K562 (cell line): ENCODE results near the gene ARAP1. TPM values are rescaled to one million over a fixed set of nuclear protein-coding genes. Genes with fewer than 3 reads are reported as not detected.

ENCODE experiments used
- CREB3L1 ChIP-seq: fragments of 450-650 bp; IDR thresholded peaks from 2 replicates; pipeline ENCODE4 v1.6.1; 2014; ENCODE audit warnings: low read depth, mild to moderate bottlenecking, moderate library complexity, borderline replicate concordance
- POLR2AphosphoS5 ChIP-seq: IDR thresholded peaks from 2 replicates; pipeline ENCODE4 v1.6.1; 2011; ENCODE audit warnings: mild to moderate bottlenecking, low read depth, low read length, moderate library complexity; ENCODE audit not compliant: control insufficient read depth, insufficient read depth
- polyA plus RNA-seq, 8 experiments: library from polyadenylated mRNA; depleted of rRNA in 4 of 8; stranded (reverse) in 5 of 8; unstranded in 3 of 8; fragments of >200 nt; fragmentation: Nextera tagmentation in 2 of 8; fragmentation: Illumina TruSeq in 1 of 8; extraction: Ambion mirVana in 2 of 8; extraction: Trizol in 1 of 8; gene quantifications; 2 replicates each; pipeline versions ENCODE4 v1.2.1 to v1.2.3, GENCODE V29; 2011 to 2014; ENCODE audit warnings: inconsistent platforms in 1 of 8, missing spikeins in 1 of 8
- total RNA-seq, 7 experiments: library from RNA; depleted of rRNA in 6 of 7; stranded (reverse); fragments of >200 nt in 6 of 7; fragmentation: Illumina TruSeq in 2 of 7; extraction: Trizol in 2 of 7; gene quantifications; 2 replicates each; pipeline versions ENCODE4 v1.2.1 to v1.2.3, GENCODE V29; 2011 to 2021; ENCODE audit warnings: low replicate concordance in 1 of 7
- TF ChIP-seq, protein P1 (sequence below): fragments of 250-450 bp; sonication (Bioruptor Pico); IDR thresholded peaks from 2 replicates; pipeline ENCODE4 v1.4.0; 2020

Gene ARAP1
- total and polyA plus RNA-seq, 9 of the 15 experiments (the other 6 are each of a cell fraction or from before 2014, with no cell fraction given) = 0.23 to 67.0 (median 24.6) TPM

- TF ChIP-seq, protein P1, sequence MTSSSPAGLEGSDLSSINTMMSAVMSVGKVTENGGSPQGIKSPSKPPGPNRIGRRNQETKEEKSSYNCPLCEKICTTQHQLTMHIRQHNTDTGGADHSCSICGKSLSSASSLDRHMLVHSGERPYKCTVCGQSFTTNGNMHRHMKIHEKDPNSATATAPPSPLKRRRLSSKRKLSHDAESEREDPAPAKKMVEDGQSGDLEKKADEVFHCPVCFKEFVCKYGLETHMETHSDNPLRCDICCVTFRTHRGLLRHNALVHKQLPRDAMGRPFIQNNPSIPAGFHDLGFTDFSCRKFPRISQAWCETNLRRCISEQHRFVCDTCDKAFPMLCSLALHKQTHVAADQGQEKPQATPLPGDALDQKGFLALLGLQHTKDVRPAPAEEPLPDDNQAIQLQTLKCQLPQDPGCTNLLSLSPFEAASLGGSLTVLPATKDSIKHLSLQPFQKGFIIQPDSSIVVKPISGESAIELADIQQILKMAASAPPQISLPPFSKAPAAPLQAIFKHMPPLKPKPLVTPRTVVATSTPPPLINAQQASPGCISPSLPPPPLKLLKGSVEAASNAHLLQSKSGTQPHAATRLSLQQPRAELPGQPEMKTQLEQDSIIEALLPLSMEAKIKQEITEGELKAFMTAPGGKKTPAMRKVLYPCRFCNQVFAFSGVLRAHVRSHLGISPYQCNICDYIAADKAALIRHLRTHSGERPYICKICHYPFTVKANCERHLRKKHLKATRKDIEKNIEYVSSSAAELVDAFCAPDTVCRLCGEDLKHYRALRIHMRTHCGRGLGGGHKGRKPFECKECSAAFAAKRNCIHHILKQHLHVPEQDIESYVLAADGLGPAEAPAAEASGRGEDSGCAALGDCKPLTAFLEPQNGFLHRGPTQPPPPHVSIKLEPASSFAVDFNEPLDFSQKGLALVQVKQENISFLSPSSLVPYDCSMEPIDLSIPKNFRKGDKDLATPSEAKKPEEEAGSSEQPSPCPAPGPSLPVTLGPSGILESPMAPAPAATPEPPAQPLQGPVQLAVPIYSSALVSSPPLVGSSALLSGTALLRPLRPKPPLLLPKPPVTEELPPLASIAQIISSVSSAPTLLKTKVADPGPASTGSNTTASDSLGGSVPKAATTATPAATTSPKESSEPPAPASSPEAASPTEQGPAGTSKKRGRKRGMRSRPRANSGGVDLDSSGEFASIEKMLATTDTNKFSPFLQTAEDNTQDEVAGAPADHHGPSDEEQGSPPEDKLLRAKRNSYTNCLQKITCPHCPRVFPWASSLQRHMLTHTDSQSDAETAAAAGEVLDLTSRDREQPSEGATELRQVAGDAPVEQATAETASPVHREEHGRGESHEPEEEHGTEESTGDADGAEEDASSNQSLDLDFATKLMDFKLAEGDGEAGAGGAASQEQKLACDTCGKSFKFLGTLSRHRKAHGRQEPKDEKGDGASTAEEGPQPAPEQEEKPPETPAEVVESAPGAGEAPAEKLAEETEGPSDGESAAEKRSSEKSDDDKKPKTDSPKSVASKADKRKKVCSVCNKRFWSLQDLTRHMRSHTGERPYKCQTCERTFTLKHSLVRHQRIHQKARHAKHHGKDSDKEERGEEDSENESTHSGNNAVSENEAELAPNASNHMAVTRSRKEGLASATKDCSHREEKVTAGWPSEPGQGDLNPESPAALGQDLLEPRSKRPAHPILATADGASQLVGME (CRISPR knock-in tag) = no peak
- TF ChIP-seq CREB3L1 (no peak), POLR2AphosphoS5 (no peak)
These were observed 41.9 kb downstream of the ARAP1 start (continued) for GRCh38 chr11:72710278-72710677.
